ENCODE results near the gene XXYLT1.

Gene XXYLT1

DNA sequence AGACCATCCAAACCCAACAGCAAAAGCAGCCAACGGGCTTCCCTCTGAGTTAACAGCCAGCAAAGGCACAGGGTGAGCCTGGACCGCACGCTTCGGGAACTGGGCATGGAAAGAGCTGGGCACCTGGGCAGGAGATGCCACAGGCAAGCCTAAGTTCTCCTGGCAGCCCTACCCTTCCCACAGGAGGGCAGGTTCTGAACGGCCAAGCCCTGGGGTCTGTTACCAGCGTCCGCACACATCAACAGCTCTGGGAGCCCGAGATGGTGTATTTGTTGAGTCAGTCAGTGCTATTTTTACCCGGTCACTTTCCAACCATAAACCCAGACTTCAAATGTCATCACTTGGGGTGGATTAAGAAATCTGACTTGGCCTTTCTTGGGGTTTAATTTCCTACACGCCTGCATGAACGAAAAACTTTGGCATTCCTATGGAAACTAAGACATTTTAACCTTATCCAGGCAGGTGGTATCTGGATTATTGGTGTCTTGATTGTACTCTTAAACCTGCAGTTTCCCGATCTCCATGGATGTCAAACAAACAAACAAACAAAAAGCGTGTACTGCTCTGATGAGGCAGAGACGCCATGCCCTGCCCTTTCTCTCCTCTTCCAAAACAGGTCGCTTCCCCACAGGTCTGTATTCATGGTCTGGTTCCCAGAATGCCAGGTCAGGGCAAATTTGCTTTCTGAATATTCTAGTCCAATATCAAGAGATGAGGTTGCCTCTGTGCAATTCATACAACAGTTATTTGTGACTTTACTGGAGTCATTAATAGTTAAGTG, 99.7 kb downstream of the XXYLT1 start:
- TF ChIP-seq POLR2A (IDR thresholded peaks at IDR 0.05; ENCODE audit: low read depth, low read length), result no peak
- FAIRE-seq, result no peak
- DNase-seq (ENCODE audit: insufficient read length, low spot score), result no peak

- FAIRE-seq, result no peak
- no peak for TF ChIP-seq POLR2A (IDR thresholded peaks at IDR 0.05; ENCODE audit: low read depth, low read length)
- DNase-seq (ENCODE audit: insufficient read length, low spot score), result no peak
Measured at GRCh38 chr3:195170496-195170895, 100.5 kb downstream of the XXYLT1 start.

DNA sequence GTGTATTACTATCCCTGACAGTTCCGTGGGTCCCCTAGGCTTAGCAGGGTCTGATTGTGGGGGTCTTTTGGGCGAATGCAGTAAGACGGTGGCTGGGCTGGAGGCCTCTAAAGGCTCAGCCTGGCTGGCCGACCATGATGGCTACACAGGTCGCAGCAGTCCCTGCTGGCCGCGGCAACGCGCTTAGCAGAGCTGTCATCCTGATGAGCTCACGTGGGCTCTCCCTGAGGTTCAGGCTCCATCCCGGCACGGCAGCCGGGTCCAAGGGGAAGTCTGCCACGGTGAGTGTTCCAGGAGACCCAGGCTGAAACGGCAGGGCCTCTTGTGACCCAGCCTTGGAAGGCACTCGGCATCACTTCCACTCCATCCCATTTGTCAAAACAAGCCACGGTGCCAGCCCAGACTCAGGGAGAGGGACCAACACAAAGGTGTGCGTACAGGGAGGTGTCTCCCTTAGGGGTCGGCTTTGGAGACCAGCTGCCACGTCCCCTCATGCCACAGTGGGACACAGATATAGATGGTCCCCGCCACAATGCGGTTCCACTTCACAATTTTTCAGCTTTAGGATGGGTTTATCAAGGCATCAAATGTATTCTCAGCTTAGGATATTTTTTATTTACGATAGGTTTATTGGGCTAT, 101.8 kb downstream of the XXYLT1 start:
- no peak for FAIRE-seq
- TF ChIP-seq POLR2A (IDR thresholded peaks at IDR 0.05; ENCODE audit: low read depth, low read length), result no peak
- DNase-seq (ENCODE audit: insufficient read length, low spot score), result no peak

- TF ChIP-seq POLR2A (IDR thresholded peaks at IDR 0.05; ENCODE audit: low read depth, low read length), result no peak
- no peak for FAIRE-seq
- DNase-seq (ENCODE audit: insufficient read length, low spot score), result no peak
Measured at GRCh38 chr3:195168009-195168762, 102.8 kb downstream of the XXYLT1 start.

GRCh38 chr3:195165790-195166189, 105.2 kb downstream of the XXYLT1 start:
- DNase-seq (ENCODE audit: insufficient read length, low spot score) (no peak), FAIRE-seq (no peak)
- no peak for TF ChIP-seq POLR2A (IDR thresholded peaks at IDR 0.05; ENCODE audit: low read depth, low read length)

GRCh38 chr3:195165265-195165609, 105.7 kb downstream of the XXYLT1 start:
- FAIRE-seq (no peak), DNase-seq (ENCODE audit: insufficient read length, low spot score) (no peak)
- no peak for TF ChIP-seq POLR2A (IDR thresholded peaks at IDR 0.05; ENCODE audit: low read depth, low read length)

- FAIRE-seq (no peak), DNase-seq (ENCODE audit: insufficient read length, low spot score) (no peak)
- no peak for TF ChIP-seq POLR2A (IDR thresholded peaks at IDR 0.05; ENCODE audit: low read depth, low read length)
Measured at GRCh38 chr3:195164573-195165264, 106.2 kb downstream of the XXYLT1 start.

DNA sequence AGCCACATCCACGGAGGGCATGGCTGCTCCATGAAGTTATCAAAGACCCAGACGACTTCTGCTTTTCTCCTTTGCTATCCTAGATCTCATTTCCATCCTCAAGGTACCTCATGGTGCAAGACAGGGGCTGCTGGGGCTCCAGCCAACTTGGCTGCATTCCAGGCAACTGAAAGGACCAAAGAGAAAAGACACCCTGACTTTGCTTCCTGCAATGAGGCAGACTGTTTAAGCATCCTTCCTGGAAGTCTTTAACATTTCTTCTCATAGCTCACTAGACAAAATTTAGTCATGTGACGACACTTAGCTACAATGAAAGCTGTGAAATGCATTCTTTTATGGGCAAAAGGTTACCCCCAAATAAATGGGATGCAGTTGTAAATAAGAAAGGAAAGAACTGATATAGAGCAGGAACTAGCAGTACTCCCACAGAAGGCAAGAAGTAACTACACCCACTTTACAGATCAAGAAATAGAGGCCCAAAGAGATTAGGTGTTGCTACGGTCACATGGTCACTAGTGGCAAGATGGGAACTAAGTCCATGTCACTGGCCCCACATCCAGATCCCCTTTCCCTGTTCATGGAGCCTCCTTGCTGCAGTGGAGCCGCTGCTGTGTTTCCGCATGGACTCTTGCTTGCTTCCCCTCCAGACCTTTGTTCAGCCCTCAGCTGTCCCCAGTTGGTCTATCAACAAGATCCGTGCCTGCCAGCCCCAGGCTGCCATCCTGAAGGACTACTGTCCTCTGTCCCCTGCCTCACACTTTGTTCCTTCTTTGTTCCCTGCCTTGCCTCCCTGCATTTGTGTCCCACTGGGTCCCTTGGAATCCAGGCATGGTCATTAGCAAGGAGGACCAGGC, 107.0 kb downstream of the XXYLT1 start:
- no peak for FAIRE-seq
- DNase-seq (ENCODE audit: insufficient read length, low spot score), result no peak
- TF ChIP-seq POLR2A (IDR thresholded peaks at IDR 0.05; ENCODE audit: low read depth, low read length), result no peak

- FAIRE-seq, result no peak
- no peak for TF ChIP-seq POLR2A (IDR thresholded peaks at IDR 0.05; ENCODE audit: low read depth, low read length)
Measured at GRCh38 chr3:195162816-195163215, 108.1 kb downstream of the XXYLT1 start.

DNA sequence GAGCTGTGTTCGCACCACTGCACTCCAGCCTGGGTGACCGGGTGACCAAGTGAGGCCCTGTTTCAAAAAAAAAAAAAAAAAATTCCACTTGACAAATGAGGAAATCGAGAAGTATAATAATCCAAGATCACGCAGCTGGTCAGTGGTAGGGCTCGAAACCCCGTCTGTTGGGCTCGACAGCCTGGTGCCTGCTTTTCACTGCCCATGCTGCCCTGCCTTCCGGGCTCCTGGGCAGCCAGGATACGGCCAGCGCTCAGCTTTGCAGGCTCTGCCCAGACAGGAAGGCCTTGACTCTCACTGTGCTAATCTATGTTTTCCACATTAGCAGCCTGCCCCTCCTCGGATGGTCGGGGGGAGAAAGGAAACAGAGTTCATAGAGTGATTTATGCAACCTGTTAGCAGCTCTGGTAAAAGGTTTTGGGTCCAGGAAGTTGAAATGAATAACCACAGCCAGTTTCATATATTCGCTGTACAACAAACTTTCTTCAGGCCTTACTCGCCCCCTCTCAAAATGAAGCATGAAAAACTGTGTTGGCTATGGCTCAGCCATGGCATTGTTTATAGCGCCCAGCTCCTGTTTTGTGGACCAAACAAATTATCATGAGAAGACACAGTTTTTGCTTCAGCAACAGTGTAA, 108.8 kb downstream of the XXYLT1 start:
- no peak for FAIRE-seq
- no peak for DNase-seq (ENCODE audit: insufficient read length, low spot score)
- TF ChIP-seq POLR2A (IDR thresholded peaks at IDR 0.05; ENCODE audit: low read depth, low read length), result no peak

More at GRCh38 chr3:195162816-195163215, 108.1 kb downstream of the XXYLT1 start:
- DNase-seq (ENCODE audit: insufficient read length, low spot score), result no peak

GRCh38 chr3:195160908-195161434, 110.0 kb downstream of the XXYLT1 start:
- FAIRE-seq (no peak), DNase-seq (ENCODE audit: insufficient read length, low spot score) (no peak)
- no peak for TF ChIP-seq POLR2A (IDR thresholded peaks at IDR 0.05; ENCODE audit: low read depth, low read length)

- TF ChIP-seq POLR2A (IDR thresholded peaks at IDR 0.05; ENCODE audit: low read depth, low read length), result no peak
- FAIRE-seq, result no peak
- DNase-seq (ENCODE audit: insufficient read length, low spot score), result peak; percentile 69
Measured at GRCh38 chr3:195160257-195160898, 110.6 kb downstream of the XXYLT1 start.

Measured in H54 (cell line).